Activated CD8-positive, alpha-beta memory T cell treated with anti-CD3 and anti-CD28 coated beads for 36 hours (primary cell): ENCODE results near the gene SPECC1L. TPM values are rescaled to one million over a fixed set of nuclear protein-coding genes. Genes with fewer than 3 reads are reported as not detected.

Experiments used
- CTCF ChIA-PET: fragments of 350-600 bp; sonication (Branson Sonifier 250); formaldehyde crosslinking; loops from one replicate; lab custom pipeline; 2021; ENCODE audit warnings: antibody characterized with exemption; lab: Charles Lee
- POLR2A ChIA-PET: fragments of 350-600 bp; sonication (Branson Sonifier 250); formaldehyde crosslinking; loops from one replicate; lab custom pipeline; 2021; ENCODE audit warnings: antibody characterized with exemption; lab: Charles Lee
- total RNA-seq, 2 experiments: library from RNA; stranded (reverse); gene quantifications; one replicate each; pipeline ENCODE4 v1.2.3, GENCODE V29; 2021

Gene SPECC1L
- total RNA-seq, 2 experiments from 2014 or later, result 53.8 to 55.5 TPM

DNA sequence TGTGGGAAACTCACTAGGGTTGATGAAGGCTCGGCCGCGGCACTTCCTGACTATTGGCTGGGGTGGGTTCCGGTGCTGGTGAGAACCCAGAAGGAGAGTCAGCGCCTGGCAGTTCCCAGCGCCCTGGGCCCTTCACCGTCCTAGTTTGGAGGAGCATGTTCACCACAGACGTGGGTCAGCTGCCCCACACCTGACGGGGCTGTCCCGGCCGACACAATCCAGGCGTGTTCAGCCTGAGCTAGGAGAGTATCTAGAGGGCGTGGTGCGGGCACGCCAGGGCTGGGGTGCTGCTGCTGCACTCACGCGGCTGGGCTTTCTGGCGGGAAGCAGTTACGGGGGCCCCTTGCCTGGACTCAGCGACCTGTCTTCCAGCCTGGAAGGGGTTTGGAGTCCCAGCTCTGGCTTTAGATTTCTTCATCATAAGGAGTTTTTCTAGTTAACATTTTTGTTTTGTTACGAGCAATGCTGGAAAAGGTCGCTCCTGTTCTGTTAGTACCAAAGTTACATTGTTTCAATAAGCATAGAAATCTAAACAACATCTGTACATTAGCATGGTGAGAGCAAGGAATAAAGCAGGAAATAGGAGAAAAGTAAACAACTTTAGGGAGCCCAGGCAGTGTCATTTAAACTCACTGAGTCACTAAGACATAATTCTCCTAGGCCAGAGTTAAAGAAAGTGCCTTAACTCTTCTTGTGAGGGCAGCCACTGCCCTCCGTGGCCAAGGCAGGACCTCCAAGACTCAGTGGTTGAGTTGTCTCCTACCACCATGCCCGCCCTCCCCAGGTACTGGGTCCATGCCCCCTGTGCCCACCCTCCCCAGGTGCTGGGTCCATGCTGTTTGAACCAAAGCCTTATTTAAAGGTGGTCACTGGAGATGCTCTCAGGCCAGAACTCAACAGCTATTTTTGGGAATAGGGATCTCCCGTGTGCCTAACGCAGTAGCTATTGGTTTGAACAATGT is 144.6 kb downstream of the SPECC1L start:
- CTCF ChIA-PET, result interaction anchor here (1.1 kb wide), 1 partner anchor 110 kb away, joined by 3 read pairs; no protein-coding TSS in a partner anchor

DNA sequence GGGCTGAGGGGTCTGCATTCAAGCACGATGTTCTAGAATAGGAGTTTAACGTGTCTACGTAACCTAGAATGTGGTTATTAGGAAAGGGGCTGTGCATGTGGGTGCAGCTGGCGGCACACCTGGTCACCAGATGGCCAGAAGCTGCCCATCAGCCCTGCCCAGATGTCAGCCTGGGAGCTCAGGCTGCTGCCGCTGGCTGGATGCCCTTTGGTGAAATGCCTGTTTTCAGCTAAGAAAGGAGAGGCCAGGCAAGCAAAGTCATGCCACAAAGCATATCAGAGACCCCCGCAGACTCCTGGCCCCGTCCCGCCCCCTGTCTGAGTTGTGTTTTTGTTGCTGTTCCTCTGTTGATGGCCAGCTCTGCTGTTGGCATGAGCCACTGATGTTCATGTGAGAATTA is 145.5 kb downstream of the SPECC1L start:
- ChIA-PET CTCF (interaction anchor here (0.6 kb wide), 1 partner anchor 805 kb away, joined by 3 read pairs; no protein-coding TSS in a partner anchor), POLR2A (no interaction called here)

More for the DNA sequence above, 144.6 kb downstream of the SPECC1L start:
- POLR2A ChIA-PET, result no interaction called here

GRCh38 chr22:24416611-24417010 is 146.0 kb downstream of the SPECC1L start:
- ChIA-PET POLR2A (no interaction called here), CTCF (interaction anchor here (0.6 to 1.1 kb wide), 2 partner anchors 105 to 806 kb away, joined by 3 read pairs; no protein-coding TSS in a partner anchor)

DNA sequence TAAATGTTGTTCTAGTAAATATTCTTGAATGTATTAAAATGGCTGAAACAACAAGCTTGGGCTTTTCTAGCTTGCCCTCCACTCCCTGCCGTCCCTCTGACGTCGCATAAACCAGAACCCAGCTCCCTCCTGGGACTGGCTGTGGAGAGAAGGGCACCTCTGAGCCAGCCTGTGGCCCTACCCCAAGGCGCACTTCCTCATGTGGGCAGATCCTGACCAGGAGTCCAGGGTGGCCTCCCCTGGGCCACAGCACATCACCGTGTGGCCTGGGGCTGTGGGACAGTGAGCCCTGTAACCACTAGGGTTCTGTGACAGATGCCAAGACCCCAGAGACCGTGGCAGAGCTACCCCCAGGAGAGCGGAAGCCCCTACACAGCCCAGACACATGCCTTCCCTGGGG is 146.6 kb downstream of the SPECC1L start:
- ChIA-PET CTCF (interaction anchor here (1.1 kb wide), 1 partner anchor 105 kb away, joined by 3 read pairs; no protein-coding TSS in a partner anchor), POLR2A (no interaction called here)

DNA sequence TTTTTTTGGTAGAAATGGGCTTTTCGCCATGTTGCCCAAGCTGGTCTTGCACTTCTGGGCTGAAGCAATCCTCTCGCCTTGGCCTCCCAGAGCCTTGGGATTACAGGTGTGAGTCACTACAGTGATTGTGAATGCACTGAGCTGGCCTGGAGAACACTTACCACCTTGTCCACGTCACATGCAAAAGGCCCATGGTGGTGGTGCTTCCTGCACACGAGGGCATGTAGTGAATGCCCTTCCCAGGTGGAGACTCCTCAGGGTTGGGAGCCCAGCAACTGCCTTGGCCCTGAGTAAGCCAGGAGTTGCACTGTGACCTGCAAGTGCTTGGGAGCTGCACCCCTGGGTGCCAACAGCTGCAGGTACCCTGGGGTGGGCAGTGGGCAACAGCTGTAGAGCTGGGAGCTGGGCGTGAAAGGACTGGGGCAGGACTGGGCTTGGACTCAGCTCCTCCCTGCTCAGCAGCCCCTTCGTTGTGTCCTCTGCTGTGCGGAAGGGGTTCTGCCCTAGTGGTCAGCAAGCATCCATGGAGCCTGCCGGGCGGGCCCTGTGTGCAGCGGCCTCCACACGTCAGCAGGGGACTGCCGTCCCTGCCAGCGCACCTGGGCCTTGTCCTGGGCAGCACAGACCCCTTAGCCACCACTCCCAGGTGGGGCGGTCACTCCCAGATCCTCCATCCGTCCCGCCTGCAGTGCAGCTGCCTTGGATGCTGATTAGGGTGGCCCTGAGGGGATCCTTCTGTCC is 147.4 kb downstream of the SPECC1L start:
- POLR2A ChIA-PET, result no interaction called here
- CTCF ChIA-PET, result no interaction called here

GRCh38 chr22:24418786-24419474 is 148.3 kb downstream of the SPECC1L start:
- POLR2A ChIA-PET, result no interaction called here
- CTCF ChIA-PET, result no interaction called here

DNA sequence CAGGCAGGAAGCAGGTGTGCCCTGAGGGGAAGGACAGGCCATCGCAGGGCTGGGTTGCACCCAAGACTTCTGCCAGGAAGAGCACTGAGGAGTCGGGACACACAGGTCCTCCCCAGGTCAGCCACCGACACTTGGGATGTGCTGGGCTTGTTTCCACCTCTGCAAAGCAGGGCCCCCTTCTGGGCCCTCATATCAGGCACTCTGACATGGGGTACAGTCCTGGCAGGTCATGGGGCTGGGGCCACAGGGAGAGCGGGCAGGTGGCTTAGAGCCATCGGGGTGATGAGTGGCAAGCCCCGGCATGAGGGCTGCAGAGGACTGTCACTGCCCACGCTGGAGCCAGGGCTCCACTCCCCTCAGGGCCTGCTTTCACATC is 148.8 kb downstream of the SPECC1L start:
- CTCF ChIA-PET, result interaction anchor here (1.4 to 1.6 kb wide), 2 partner anchors 84 to 107 kb away, joined by 4 to 5 read pairs; no protein-coding TSS in a partner anchor
- POLR2A ChIA-PET, result interaction anchor here (0.6 kb wide), 1 partner anchor 531 kb away, joined by 3 read pairs; no protein-coding TSS in a partner anchor

GRCh38 chr22:24420072-24420976 is 149.7 kb downstream of the SPECC1L start:
- CTCF ChIA-PET, result interaction anchor here (1.4 to 4.1 kb wide), 4 partner anchors 62 to 106 kb away, joined by 3 to 20 read pairs (median 4); no protein-coding TSS in a partner anchor
- POLR2A ChIA-PET, result interaction anchor here (0.6 to 1.5 kb wide), 3 partner anchors 15 to 530 kb away, joined by 3 read pairs; no protein-coding TSS in a partner anchor

GRCh38 chr22:24420977-24421343 is 150.3 kb downstream of the SPECC1L start:
- POLR2A ChIA-PET, result interaction anchor here (0.6 to 1.5 kb wide), 2 partner anchors 14 to 72 kb away, joined by 3 read pairs; no protein-coding TSS in a partner anchor
- CTCF ChIA-PET, result interaction anchor here (1.4 to 4.1 kb wide), 4 partner anchors 62 to 106 kb away, joined by 3 to 20 read pairs (median 4); no protein-coding TSS in a partner anchor

GRCh38 chr22:24421428-24421931 is 150.8 kb downstream of the SPECC1L start:
- ChIA-PET POLR2A (interaction anchor here (1.3 to 1.5 kb wide), 2 partner anchors 14 to 86 kb away, joined by 3 read pairs; no protein-coding TSS in a partner anchor), CTCF (interaction anchor here (0.8 to 5.9 kb wide), 7 partner anchors 14 to 175 kb away, joined by 3 to 36 read pairs (median 8); no protein-coding TSS in a partner anchor)

- ChIA-PET POLR2A (interaction anchor here (1.0 to 1.3 kb wide), 2 partner anchors 39 to 85 kb away, joined by 3 to 4 read pairs; no protein-coding TSS in a partner anchor), CTCF (interaction anchor here (0.6 to 5.9 kb wide), 8 partner anchors 13 to 392 kb away, joined by 3 to 36 read pairs (median 6); no protein-coding TSS in a partner anchor)
Observed at GRCh38 chr22:24422102-24422665, 151.6 kb downstream of the SPECC1L start.

- ChIA-PET CTCF (interaction anchor here (0.8 to 5.9 kb wide), 16 partner anchors 11 to 138 kb away, joined by 3 to 36 read pairs (median 3); no protein-coding TSS in a partner anchor), POLR2A (interaction anchor here (0.6 to 1.8 kb wide), 8 partner anchors 11 to 1039 kb away, joined by 3 to 5 read pairs (median 3); no protein-coding TSS in a partner anchor)
Observed at GRCh38 chr22:24423519-24424000, 152.9 kb downstream of the SPECC1L start.

DNA sequence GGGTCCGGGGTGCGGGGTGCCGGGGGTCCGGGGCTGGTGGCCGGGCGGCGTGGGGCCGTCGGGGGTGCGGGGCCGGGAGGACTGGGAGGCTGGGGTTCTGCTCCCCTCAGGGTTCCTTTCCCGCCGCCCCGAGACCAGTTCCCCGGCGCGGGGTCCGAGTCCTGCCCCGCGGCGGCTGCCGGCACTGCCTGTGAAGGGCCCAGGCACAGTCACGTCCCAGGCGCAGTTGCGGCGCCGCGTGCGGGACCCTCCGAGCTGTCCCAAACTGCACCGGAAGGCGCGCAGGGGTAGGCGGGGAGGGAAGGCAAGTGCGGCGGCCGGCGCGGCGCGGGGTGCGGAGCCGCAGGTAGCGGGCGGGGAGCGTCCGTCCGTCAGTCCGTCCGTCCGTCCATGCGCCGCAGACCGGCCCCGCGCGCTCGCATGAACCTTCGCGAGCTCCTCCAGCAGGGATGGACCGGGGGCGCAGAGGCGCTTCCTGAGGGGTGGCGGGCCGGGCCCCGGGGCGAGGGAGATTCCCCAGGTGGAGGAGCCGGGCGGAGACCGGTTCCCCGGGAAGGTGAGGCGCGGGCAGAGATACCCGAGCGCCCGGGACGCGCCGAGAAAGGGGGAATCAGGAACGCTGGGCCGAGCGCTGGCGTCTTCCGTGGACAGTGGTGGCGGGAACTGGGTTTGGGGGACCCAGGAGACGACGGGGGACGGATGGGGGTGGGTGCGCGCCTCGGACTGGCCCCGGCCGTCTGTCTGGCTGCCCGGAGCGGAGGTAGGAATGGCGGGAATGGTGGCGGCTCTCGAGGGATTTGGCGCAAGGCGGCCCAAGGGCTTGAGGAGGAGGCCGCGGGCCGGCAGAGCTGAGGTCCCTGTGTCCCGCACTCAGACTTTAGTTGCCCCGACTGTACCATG is 153.6 kb downstream of the SPECC1L start:
- ChIA-PET POLR2A (interaction anchor here (0.6 to 1.8 kb wide), 8 partner anchors 10 to 98 kb away, joined by 3 to 5 read pairs (median 4); no protein-coding TSS in a partner anchor), CTCF (interaction anchor here (0.7 to 5.9 kb wide), 16 partner anchors 11 to 139 kb away, joined by 3 to 36 read pairs (median 3); no protein-coding TSS in a partner anchor)

DNA sequence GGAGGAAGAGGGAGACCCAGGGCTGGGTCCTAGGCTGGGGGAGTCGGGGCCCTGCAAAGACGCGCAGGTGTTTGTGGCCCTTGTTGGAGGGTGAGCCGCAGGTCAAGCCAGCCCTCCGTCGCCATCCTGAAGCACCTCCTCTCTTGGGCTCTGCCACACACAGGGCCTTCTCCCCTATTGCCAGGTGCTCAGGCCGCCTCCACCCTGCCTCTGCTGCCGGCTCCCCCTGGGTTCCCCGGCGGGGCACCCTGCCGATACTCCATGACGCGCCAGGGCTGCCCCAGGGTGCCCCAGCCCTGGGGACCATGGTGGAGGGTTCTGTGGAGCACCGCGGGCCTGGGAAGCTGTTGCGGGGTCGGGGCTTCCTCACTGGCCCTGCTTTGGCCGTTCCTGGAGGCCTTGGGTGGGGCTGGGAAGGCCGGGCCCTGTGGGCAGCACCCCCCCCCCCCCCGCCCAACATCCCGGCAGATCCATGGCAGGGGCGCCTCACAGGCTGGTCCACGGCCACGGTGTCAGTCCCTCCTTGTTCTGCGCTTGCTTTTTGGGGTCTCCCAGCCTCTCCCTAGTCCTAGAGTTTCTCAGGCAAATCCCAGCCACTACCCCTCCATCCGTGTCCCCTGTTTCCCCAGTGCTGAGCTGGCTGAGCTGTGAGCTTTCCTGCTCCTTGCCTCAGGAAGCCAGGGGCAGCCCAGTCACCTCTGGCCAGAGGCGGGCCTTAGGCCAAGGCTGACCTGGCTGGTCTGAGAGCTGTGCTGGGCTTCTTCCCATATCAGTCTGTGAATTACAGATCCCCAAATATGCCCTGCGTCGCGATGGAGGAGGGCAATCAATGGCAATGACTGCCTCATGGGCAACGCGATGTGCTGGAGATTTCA is 154.5 kb downstream of the SPECC1L start:
- ChIA-PET CTCF (interaction anchor here (0.7 to 5.9 kb wide), 6 partner anchors 10 to 101 kb away, joined by 3 to 36 read pairs (median 4); no protein-coding TSS in a partner anchor), POLR2A (interaction anchor here (0.9 to 1.3 kb wide), 3 partner anchors 9 to 130 kb away, joined by 3 to 4 read pairs (median 4); partner anchors contain the start of gene GUCD1)
